Uterus (tissue), 4 donors: ENCODE data around the gene CIPC. TPM values are rescaled to one million over a fixed set of nuclear protein-coding genes. Genes with fewer than 3 reads are reported as not detected.
A peak's percentile ranks its signal among the peaks of the same experiment; 100 is the strongest.

Source experiments
- DNase-seq, 2 donors: peaks; one replicate each; pipeline ENCODE4 v3.0.0-alpha.2; 2019 to 2020
- H3K27ac ChIP-seq, 2 donors: fragments of 200-600 bp; sonication (generic); 1 replicate in 1 of 2; 2 replicates in 1 of 2; pipeline ENCODE4 v1.5.1; 2016 to 2018
- H3K27me3 ChIP-seq, 2 donors: fragments of 200-600 bp; sonication (generic); one replicate each; pipeline ENCODE4 v1.5.1; 2018 to 2019; ENCODE audit warnings: control low read depth in 1 of 2
- H3K36me3 ChIP-seq, 2 donors: fragments of 200-600 bp; sonication (generic); one replicate each; pipeline ENCODE4 v1.5.1; 2019; ENCODE audit warnings: control low read depth in 1 of 2
- H3K4me1 ChIP-seq, 2 donors: fragments of 200-600 bp; sonication (generic); one replicate each; pipeline ENCODE4 v1.5.1; 2018 to 2019; ENCODE audit warnings: control low read depth in 1 of 2
- H3K4me3 ChIP-seq, 2 donors: fragments of 200-600 bp; sonication (generic); 1 replicate in 1 of 2; 2 replicates in 1 of 2; pipeline ENCODE4 v1.5.1; 2018 to 2019; ENCODE audit warnings: mild to moderate bottlenecking in 1 of 2
- H3K9me3 ChIP-seq, 2 donors: fragments of 200-600 bp; sonication (generic); one replicate each; pipeline ENCODE4 v1.5.1; 2019; ENCODE audit warnings: control low read depth in 1 of 2
- POLR2A ChIP-seq, 2 donors: fragments of 450-650 bp; IDR thresholded peaks; one replicate each; pipeline ENCODE4 v1.6.1; 2016; ENCODE audit warnings: antibody characterized with exemption in 2 of 2, mild to moderate bottlenecking in 1 of 2, moderate library complexity in 1 of 2
- intact Hi-C: fragments of 100-400 bp; cut with DNase I; formaldehyde crosslinking; loops from one replicate; pipeline ENCODE4 v1.15.1; 2023; ENCODE audit warnings: low total_unique reads
- total RNA-seq, 4 donors: library from RNA; depleted of rRNA in 3 of 4; stranded (reverse); fragments of >200 nt in 3 of 4; gene quantifications; one replicate each; pipeline versions ENCODE4 v1.1.0 to v1.2.4, GENCODE V29; 2014 to 2023
- TF ChIP-seq, protein P1 (sequence below), 4 experiments: fragments of 200-600 bp in 2 of 4; fragments of 450-650 bp in 2 of 4; sonication (generic) in 2 of 4; IDR thresholded peaks; one replicate each; pipeline ENCODE4 v1.5.1; 2016 to 2019; ENCODE audit warnings: antibody characterized with exemption in 4 of 4, mild to moderate bottlenecking in 2 of 4, moderate library complexity in 1 of 4
- donor health status: DM: yes; HTN: yes; CAD: no.

Gene CIPC
- total RNA-seq, 4 donors from 2014 or later, result 8.2 to 71.8 (median 28.1) TPM

GRCh38 chr14:77120771-77121743 is 23.0 kb downstream of the CIPC start:
- Histone ChIP-seq H3K27me3 (no peaks in the 10 kb centered on the region), H3K36me3 (no peaks in the 10 kb centered on the region), H3K4me3 (no peak overlapping the region), H3K9me3 (no peaks in the 10 kb centered on the region), H3K4me1 (peaks cover 0 to 8% of the 10 kb centered on the region in 2 donors), H3K27ac (peak overlapping the region; percentile 2 to 34)
- TF ChIP-seq, protein P1, sequence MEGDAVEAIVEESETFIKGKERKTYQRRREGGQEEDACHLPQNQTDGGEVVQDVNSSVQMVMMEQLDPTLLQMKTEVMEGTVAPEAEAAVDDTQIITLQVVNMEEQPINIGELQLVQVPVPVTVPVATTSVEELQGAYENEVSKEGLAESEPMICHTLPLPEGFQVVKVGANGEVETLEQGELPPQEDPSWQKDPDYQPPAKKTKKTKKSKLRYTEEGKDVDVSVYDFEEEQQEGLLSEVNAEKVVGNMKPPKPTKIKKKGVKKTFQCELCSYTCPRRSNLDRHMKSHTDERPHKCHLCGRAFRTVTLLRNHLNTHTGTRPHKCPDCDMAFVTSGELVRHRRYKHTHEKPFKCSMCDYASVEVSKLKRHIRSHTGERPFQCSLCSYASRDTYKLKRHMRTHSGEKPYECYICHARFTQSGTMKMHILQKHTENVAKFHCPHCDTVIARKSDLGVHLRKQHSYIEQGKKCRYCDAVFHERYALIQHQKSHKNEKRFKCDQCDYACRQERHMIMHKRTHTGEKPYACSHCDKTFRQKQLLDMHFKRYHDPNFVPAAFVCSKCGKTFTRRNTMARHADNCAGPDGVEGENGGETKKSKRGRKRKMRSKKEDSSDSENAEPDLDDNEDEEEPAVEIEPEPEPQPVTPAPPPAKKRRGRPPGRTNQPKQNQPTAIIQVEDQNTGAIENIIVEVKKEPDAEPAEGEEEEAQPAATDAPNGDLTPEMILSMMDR (IDR thresholded peaks at IDR 0.05), result no peak
- no peak for TF ChIP-seq POLR2A (IDR thresholded peaks at IDR 0.05)
- intact Hi-C loops, result no loop called here
- peak in 1 of 2 donors; percentile 55 for DNase-seq

GRCh38 chr14:77122526-77123125 is 24.6 kb downstream of the CIPC start:
- no peaks in the 10 kb centered on the region for H3K36me3 ChIP-seq
- no peak for DNase-seq
- H3K27me3 ChIP-seq, result no peaks in the 10 kb centered on the region
- H3K27ac ChIP-seq, result no peak overlapping the region
- H3K4me3 ChIP-seq, result no peak overlapping the region
- no peaks in the 10 kb centered on the region for H3K9me3 ChIP-seq
- TF ChIP-seq POLR2A (IDR thresholded peaks at IDR 0.05), result no peak
- TF ChIP-seq, protein P1 (IDR thresholded peaks at IDR 0.05), result no peak
- intact Hi-C loops, result no loop called here
- peaks cover 0 to 8% of the 10 kb centered on the region in 2 donors for H3K4me1 ChIP-seq

- H3K36me3 ChIP-seq, result no peaks in the 10 kb centered on the region
- no peaks in the 10 kb centered on the region for H3K9me3 ChIP-seq
- no peak for DNase-seq
- H3K4me3 ChIP-seq, result no peak overlapping the region
- intact Hi-C loops, result no loop called here
- no peaks in the 10 kb centered on the region for H3K27me3 ChIP-seq
- H3K27ac ChIP-seq, result no peak overlapping the region
- no peak for TF ChIP-seq POLR2A (IDR thresholded peaks at IDR 0.05)
- TF ChIP-seq, protein P1 (IDR thresholded peaks at IDR 0.05), result no peak
- H3K4me1 ChIP-seq, result peaks cover 0 to 8% of the 10 kb centered on the region in 2 donors
These were observed 25.6 kb downstream of the CIPC start for GRCh38 chr14:77123381-77124325.

DNA sequence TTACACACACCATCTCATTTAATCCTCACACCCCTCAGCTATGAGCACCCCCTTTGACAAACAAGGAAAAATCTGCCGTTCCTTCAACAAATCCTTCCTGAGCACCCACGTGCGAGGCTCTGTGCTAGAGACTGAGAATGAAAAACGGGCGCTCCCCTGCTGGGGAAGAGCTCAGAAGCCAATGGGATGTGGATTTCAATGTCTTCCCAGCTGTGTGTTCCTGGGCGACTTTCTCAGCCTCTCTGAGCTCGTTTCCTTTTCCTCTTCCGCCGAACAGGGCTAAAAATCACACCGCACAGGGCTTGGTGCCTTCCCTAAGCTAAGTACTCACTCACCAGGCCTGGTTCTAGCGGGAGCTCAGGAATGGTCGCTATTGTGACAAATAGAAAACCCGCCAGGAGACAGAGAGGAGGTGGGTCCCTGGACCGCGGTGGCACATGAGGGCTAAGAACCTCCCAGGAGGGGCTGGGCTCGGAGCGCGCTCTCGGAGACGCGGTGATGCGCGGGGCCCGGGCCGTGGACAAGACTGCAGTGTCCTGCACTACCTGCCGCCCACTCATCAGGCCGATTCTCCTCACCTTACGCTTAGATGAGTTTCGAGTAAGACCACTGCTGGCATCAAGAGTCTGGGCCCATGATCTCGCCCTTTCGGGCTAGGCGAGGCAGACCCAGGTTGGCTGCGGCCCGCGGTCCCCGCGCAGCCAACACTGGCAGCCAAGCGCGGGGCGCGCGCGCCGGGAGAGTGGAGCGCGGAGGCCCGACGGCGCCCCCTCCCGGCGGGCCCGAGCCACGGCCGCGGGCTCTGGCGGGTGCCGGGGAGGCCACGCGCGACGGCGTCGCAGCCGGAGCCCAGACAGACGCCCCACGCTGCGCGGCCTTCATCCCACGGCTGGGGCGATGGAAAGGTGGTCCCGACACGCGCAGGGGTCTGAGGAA is 26.6 kb downstream of the CIPC start:
- intact Hi-C loops, result no loop called here
- Histone ChIP-seq H3K9me3 (no peaks in the 10 kb centered on the region), H3K4me1 (peaks cover 0 to 8% of the 10 kb centered on the region in 2 donors), H3K27ac (no peak overlapping the region), H3K27me3 (no peaks in the 10 kb centered on the region), H3K36me3 (no peaks in the 10 kb centered on the region), H3K4me3 (peak overlapping the region; percentile 28 to 44)
- no peak for TF ChIP-seq POLR2A (IDR thresholded peaks at IDR 0.05)
- TF ChIP-seq, protein P1 (IDR thresholded peaks at IDR 0.05), result peak; percentile 21 to 84 (median 66)
- peak in 1 of 2 donors; percentile 46 for DNase-seq
